GM08714 (cell line): ENCODE results near the gene MEIOB.
"Not testable (repeated sequence)": the region's sequence is repeated elsewhere in the genome, so short reads cannot be mapped to it uniquely, and the experiment has no call there.

Source experiments
- H3K4me3 ChIP-seq: fragments of 200-500 bp; sonication (Bioruptor generic); 2 replicates; pipeline ENCODE4 v1.5.1; 2014; ENCODE audit warnings: mild to moderate bottlenecking, low read length, inconsistent platforms
- ZNF274 ChIP-seq: IDR thresholded peaks from 2 replicates; pipeline ENCODE4 v1.6.1; 2012; ENCODE audit warnings: mild to moderate bottlenecking, low read depth, low read length

MEIOB gene, protein sequence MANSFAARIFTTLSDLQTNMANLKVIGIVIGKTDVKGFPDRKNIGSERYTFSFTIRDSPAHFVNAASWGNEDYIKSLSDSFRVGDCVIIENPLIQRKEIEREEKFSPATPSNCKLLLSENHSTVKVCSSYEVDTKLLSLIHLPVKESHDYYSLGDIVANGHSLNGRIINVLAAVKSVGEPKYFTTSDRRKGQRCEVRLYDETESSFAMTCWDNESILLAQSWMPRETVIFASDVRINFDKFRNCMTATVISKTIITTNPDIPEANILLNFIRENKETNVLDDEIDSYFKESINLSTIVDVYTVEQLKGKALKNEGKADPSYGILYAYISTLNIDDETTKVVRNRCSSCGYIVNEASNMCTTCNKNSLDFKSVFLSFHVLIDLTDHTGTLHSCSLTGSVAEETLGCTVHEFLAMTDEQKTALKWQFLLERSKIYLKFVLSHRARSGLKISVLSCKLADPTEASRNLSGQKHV

DNA sequence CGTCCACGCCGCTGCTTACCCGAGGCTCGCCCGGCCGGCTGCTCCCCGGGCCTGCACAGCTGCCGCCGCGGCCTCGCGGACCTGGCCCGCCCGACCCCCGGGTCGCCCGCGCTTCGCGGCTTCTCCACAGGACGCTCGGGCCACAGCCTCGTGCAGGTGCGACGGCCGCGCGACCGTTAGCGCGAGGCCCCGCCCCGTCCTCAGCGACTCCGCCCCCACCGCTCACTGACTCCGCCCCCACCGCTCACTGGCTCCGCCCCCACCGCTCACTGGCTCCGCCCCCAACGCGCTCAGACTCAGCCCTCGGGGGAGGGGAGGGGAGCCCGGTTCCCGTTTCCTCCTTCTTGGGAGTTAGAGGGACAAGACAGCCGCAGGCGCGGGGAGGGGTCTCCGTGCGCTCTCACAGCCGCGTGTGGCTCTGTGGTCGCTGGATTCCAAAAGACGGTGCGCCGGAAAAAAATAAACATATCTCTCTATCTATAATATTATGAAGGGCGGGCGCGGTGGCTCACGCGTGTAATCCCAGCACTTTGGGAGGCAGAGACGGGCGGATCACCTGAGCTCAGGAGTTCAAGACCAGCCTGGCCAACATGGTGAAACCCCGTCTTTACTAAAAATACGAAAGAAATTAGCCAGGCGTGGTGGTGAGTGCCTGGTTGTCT lies at the start of gene MEIOB:
TSS of gene MEIOB (minus strand) at position 191 of the 662 bp plus-strand sequence. CDS start 3,989 bp downstream, outside the sequence.
- no peak within 1 kb of the TSS; the same call in 1 of the 2 replicates for H3K4me3 ChIP-seq

DNA sequence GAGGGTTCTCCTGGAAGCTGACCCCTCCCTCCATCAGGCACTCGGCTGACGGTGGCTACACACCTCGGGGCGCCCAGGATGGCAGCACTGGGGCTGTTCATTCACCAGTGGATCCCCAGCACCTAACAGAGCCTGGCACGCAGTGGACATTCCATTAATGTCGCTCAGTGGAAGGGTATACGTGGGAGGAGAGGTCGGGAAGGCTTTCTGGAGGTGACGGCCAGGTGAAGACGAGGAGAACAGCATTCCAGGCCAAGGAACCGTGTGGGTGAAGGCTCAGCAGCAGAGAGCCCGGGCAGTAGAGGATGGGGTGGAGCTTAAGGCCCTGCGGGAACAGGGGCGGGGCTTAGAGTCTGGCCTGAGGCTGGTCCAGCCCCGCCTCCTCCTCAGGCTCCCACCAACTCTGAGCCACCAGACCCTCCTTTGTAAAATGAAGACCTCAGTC lies 48.8 kb upstream of the MEIOB start:
- H3K4me3 ChIP-seq, result no peak overlapping the region
- TF ChIP-seq ZNF274, result no peak

More for the DNA sequence above, at the start of gene MEIOB:
- TF ChIP-seq ZNF274, result no peak

DNA sequence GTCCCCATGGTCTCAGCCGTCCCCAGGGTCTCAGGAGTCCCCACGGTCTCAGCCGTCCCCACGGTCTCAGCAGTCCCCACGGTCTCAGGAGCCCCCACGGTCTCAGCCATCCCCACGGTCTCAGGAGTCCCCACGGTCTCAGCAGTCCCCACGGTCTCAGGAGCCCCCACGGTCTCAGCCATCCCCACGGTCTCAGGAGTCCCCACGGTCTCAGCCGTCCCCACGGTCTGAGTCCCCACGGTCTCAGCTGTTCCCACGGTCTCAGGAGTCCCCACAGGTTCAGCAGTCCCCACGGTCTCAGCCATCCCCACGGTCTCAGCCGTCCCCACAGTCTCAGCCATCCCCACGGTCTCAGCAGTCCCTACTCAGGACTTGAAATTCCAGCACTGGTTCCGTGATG lies 48.2 kb upstream of the MEIOB start:
- not testable (repeated sequence) for H3K4me3 ChIP-seq

DNA sequence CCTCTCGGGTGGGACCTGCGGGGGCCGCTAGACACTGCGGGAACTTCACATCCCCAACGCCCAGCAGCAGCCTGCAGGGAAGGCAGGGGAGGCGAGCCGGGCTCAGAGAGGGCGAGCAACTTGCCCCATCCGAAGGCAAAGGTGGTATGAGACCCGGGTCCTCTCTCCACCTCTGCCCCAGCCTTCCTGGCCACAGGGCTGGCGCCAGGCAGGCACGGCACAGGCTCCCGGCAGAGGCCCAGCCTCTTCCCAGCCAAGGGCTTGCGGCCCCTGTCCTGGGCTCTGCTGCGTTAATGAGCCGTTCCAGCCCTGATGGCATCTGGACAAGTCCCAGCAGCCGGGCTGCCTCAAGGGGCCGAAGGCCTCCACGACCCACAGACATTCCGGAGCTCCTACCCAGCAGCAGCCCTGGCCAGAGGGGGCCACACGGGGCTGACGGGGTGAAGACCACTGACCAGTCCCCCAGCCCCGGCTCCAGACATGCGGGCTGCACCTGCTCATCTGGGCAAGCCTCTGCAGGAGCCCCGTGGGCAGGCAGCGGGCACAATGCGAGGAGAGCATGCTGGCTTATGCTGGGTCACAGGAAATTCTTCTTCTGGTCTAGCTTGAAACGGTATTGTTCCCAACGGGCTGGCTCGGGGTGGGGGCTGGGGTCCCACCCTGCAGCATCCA lies 47.5 kb upstream of the MEIOB start:
- TF ChIP-seq ZNF274, result no peak
- H3K4me3 ChIP-seq, result no peak overlapping the region

DNA sequence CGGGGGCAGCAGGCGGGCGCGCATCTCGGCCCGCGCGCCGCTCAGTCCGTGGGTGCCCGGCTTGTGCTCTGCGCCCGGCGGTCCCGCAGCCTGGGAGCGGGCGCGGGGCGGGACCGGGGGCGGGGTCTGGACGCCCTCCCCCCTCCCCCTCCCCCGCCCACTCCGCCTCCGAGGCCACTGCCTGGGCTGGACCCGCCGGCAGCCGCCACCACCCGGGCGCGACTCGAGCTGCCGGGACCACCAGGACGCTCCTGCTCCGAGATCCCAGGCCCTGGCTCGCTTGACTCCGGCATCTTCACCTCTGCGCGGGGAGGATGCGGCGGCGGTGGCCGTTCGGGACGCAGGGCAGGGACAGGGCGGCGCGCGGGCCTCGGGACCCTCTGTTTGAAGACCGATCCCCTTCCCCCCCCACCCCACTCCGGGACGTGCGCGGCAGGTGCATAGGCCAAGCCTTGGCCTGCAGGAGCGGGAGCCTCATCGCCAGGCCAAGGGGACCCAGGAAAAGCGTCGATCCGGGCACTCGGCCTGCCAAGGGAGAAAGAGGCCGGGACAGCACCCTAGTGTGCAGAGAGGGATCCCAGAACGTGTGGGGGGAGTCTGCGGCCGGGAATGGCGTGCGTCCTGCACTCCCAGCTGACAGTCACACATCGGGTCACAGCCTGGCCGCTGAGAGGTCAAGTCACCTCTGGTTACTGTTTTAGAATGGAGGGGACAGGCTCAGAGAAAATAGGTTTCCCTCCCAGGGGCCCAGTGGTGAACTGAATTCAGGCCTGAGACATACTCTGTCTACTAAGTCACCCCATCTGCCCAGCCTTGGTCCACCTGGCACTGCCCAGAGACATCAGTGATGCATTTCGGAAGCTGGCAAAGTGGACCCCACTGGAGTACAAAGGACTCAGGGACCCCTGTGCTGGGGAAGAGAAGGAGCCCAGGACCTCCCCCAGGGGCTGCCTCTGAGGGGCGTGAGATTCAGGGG lies 46.7 kb upstream of the MEIOB start, which contains the start of gene HS3ST6:
TSS of gene HS3ST6 (minus strand) at position 65 of the 976 bp plus-strand sequence. CDS start 92 bp downstream, outside the sequence.
- H3K4me3 ChIP-seq, result no peak within 1 kb of the TSS
- TF ChIP-seq ZNF274, result no peak

DNA sequence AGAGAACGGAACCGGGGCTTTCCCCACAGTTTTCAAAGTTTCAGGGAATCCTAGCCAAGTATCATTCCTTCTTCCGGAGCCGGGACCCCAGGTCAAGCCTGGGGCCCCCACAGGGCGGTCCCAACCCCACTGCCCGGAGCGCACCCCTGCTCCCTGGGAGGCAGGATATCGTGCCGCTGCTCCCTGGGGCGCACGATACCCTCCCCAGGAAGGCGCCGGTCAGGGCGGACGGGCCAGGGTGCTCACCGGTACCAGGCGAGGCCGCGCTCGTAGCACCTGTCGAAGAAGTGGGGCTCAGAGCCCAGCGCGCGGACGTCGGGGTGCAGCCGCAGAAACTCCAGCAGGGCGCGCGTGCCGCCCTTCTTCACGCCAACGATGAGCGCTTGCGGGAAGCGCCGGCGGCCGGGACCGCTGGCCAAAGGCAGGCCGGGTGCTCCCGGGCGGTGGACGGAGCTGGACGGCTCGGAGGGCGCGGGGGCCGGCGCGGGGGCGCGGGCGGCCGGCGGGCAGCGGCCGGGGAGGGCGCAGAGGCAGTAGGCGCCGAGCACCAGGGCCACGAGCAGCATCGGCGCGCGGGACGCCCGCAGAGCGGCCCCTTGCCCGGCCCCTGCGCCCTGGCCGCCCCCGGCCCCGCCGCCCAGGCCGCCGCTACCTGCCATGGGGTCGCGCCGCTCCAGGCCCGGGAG lies 45.8 kb upstream of the MEIOB start:
- no peak for TF ChIP-seq ZNF274

DNA sequence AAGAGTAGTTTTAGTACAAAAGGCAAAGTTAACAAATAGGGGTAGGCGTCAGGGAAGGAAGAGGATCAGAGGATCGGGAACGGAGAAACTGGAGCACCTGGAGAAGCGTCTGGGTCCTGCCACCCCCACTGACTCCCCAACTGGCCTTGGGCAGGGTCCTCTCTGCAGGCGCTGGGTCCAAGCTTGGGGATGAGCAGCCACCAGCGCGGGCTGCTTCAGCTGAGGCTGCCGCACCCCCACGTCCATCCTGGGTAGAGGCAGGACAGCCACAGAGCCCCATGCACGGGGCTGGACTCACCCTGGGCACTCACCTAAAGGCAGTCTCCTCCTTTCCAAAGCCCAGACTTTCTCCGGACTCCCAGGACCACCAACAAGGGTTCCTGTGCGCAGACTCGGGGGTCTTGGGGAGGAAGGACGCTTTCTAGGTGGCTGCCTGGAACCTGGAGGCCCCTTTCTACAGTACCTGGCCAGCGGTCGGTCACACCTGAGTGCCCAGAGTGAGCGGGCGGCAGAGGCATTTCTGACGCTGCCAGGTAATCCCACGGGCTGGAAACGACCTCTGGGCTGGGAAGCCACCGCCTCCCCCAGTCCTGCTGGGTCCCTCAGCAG lies 45.2 kb upstream of the MEIOB start:
- H3K4me3 ChIP-seq, result no peak overlapping the region
- TF ChIP-seq ZNF274, result no peak

More for the DNA sequence above, 45.8 kb upstream of the MEIOB start:
- no peak overlapping the region for H3K4me3 ChIP-seq

DNA sequence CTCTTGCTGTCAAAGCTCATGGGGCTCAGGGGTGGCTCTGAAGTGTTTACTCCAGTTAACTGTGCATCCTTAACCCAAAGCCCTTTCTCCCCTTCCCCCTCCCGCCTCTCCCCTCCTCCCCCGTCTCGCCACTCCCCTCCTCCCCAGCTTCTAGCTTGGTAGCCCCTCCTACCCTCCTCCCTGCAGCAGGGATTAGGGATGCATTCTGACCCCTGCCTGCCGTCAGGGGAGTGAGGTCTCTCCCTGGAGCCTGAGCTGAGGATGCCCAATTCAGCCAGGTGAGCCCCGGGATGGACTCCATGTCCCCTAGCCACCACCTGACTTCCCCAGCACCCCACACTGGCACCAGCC lies 44.7 kb upstream of the MEIOB start:
- H3K4me3 ChIP-seq, result no peak overlapping the region
- no peak for TF ChIP-seq ZNF274

DNA sequence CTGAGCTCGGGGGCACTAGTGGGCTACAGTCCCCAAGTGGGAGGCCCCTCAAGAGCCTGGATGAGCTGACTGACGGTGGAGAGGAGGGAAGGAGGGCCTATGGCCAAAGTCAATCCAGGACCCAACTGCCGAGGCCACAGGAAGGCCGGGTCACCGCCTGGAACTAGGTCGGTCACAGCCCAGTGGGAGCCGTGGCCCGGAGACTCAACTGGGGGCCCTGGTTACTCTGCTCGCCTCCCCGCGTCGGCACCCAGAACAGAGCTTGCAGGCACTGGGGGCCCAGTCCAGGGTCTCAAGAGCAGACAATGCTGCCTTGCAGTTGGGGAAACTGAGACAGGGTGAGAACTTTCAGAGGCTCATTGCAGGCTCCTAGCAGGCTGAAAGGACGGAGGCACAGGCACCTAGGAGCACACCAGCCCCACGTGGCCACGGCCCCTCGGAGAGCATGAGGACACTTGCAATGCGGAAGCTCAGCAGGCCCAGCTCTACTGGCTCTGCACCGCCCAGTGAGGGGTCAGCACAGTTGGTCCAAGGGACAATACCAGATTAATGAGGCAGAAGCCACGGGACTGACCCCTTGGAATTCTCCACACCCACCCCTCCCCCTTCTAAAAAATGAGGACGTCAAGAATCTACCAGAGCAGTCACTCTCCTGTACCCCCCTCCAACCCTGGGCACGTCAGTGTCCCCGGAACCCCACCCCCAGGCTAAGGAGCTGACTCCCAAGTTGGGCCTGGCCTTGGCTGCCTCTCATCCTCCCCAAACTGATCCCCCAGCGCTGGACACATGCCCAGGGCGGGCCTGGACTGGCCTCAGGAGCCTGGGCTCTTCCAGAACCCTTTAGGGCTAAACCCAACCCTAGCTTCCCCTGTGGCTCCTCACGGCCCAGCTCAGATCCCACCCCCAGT lies 44.0 kb upstream of the MEIOB start:
- no peak overlapping the region for H3K4me3 ChIP-seq
- TF ChIP-seq ZNF274, result no peak

DNA sequence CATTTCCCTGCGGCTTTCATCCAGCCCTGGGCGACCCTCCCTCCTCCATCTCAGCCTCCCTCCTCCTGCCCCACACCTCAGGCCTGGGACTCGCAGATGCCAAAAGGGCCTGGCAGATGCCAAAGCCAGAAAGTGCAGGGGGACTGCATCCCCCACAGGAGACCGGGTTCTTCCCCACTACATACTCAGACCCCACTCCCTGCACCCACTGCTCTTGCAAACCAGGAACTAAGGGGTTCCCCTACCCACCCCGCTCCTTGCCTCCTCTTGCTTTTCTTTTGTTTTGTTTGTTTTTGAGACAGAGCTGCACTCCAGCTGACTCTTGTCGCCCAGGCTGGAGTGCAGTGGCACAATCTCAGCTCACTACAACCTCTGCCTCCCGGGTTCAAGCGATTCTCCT lies 43.0 kb upstream of the MEIOB start:
- TF ChIP-seq ZNF274, result no peak
- H3K4me3 ChIP-seq, result no peak overlapping the region

DNA sequence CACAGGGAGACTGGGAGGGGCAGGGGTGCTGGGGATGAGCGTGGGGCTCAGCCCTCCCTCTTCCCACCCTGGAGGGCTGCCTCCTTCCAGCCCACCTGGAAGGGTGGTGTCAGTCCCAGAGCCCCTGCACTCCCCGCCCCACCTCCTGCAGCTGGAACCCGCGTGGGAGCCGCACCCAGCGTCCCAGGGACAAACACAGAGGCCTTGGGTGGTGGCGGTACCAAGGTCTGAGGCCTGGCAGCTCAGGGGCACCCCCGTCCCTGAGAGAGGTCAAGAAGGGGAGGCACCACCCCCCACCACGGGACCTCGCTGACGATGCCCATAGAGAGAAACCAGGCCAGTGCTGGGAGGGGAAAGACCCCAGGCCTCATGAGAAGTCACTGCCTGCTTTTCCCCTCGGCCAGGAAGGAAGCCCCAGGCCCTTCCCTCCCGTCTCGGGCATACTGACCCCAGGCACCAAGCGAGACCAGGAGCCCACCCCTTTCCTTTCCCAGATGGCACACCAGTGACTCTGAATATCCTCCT lies 42.2 kb upstream of the MEIOB start:
- TF ChIP-seq ZNF274, result no peak

More for the DNA sequence above, 42.2 kb upstream of the MEIOB start:
- H3K4me3 ChIP-seq, result no peak overlapping the region
